Activated CD4-positive, alpha-beta T cell treated with anti-CD3 and anti-CD28 coated beads, Interleukin-10, Interleukin-2, amounts not matched to agents 100 ng/mL and 50 ng/mL, durations not matched to agents 16 hours and 8 hours (primary cell): ENCODE results near the gene HCN1.

Experiments
- DNase-seq: peaks from one replicate; pipeline ENCODE4 v3.0.0-alpha.2; 2020

HCN1 gene

GRCh38 chr5:45281081-45281480, 415.1 kb downstream of the HCN1 start:
- no peak for DNase-seq

DNA sequence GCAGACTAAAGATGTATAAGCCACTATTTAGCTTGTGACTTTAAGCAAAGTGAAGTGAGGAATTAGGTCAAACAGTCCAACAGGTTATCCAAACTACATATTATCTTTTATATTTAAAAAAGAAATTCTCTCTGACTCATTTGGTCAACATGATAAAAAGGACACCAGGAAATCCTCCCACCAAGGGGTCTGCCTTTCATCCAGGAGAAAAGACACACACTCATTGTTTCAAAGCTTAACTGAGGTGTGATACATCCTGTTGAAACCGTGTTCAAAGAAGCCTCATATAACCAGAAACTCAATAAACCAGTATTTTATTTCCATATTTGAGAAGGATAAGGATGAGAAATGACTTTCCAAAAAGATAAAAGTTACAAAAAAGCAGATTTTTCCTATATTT, 417.1 kb downstream of the HCN1 start:
- no peak for DNase-seq

GRCh38 chr5:45277860-45278259, 418.3 kb downstream of the HCN1 start:
- no peak for DNase-seq

DNA sequence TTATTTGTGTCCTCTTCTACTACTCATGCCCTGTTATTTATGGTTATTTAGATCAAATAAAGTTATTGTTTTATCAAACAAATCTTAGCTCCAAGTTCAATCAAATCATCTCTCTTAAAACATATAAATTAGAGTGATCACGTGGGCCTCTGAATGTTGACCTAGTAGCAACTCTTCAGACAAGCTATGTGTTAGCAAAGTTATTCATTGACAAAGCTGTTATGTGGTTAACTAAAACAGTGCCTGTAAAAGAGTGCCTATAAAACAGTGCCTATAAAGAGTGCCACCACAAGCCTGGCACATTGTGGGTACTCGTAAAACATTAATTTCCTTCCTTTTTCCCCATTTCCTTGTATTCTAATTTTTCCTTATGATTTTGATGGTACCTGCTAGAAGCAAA, 421.9 kb downstream of the HCN1 start:
- no peak for DNase-seq

DNA sequence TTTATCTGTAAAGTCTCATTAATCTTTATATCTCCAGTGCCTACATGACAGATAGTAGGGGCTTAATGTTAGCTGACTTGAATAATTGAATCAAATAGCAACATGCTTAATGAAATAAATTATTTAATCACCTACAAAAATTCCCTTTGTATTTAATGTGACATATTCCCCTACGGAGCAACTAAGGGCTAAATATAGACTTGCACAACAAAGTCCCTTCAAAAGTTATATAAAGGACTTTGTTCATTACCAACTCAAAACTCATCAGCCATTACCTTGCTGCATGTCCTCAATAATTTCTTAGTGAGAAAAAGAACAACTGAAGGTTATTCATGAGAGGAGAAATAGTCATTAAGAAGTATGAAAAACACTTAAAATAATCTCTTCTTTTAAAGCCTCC, 424.6 kb downstream of the HCN1 start:
- DNase-seq = no peak

DNA sequence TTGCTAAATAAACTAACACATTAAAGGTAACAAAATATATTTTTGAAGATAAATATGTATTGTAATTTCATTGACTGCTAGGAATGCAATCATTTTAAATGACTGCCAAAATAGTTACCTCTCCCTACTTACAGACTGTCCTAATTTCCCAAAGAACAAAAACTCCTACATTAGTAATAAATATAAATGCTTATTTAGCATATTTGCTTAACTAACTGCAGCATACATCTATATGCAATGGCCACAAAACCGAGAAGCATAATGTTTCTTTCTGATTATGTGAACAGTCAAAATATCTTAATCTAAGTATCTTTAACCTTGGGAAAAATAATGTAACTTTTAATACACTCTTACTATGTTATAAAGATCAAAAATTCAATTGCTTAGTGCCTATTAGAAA, 431.7 kb downstream of the HCN1 start:
- no peak for DNase-seq

- no peak for DNase-seq
Observed at GRCh38 chr5:45262061-45262590, 434.1 kb downstream of the HCN1 start.

DNA sequence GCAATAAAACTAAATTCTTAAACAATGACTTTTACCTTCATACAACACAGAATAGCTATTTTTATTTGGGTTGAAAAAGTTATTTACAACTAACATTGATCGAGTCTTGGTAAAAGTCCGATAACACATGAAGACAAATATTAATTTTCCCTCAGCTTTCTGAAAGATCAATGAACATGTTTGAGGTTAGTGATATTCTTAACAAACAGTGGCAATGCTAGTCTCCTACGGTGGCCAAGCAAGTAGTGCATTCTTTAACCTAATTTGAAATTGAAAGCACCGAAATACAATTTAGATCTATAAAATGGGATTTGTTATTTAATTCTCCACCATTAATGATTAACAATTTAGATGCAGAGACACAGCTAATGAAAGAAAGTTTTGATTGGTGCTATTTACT, 435.1 kb downstream of the HCN1 start:
- DNase-seq = no peak

DNA sequence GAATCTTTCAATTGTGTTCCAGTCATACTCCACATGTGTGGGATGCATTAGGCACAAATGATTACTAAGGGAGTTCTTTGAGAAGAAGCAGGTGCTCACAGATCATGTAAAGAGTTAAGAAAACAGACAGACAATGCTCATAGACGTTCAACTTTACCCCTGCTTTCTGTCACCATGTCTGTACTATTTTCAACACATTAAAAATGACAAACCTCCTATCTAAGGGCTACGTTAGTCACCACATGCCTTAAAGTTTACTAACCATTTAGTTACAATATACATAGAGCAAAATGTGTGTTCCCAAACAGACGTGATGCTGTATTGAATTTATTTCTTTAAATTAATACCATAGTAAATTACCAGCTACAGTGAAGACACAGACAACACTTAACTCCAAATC, 435.9 kb downstream of the HCN1 start:
- DNase-seq = no peak

DNA sequence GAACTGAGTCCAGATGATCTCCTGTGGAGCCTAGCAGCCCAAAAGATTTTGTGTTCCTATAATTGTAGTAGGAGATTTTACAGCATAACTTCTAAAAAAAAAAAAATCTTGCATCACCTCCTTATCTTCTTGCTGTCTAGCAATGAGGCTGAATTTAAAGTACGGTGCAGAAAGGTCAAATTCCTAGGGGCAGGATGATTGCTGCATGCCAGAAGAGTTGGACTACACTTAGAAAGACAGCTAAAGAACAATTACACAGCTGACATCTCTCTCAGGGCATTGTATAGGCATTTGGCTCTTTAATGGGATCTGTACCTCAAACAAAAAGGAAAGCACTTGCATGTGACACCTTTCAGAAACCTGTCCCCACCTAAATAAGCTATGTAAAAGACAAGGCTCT, 443.2 kb downstream of the HCN1 start:
- DNase-seq = no peak

DNA sequence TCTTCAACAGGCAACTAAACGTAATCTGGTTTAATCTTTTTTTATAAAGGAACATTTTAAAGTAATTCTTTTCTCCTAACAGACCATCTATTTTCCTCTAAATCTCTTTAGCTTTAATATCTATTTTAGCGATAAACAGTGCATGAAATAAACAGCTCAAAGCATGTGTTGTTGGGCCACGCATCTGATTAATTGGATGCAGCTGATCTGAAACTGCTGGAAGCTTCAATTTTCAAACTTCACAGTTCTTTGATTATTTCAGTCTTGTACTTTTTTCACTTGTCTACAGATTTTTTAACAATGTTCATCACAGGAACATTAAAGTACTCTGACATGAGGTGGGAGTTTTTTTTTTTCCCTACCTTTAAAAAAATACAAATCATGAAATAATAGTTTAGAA, 443.6 kb downstream of the HCN1 start:
- no peak for DNase-seq

DNA sequence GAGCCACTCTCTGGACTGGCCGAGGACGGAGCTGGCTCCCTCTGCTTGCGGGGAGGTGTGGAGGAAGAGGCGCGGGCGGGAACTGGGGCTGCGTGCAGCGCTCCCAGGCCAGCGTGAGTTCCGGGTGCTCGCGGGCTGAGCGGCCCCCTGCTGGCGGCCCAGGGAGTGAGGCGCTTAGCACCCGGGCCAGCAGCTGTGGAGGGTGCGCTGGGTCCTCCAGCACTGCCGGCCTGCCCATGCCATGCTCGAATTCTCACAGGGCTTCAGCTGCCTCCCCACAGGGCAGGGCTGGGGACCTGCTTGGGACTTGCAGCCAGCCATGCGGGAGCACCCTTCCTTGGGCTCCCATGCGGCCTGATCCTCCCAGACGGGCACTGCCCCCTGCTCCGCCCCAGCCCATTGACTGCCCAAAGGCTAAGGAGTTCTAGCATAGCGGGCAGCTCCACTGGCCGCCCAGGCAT, 470.6 kb downstream of the HCN1 start:
- no peak for DNase-seq

- DNase-seq = no peak
Observed at GRCh38 chr5:45205403-45205961, 490.7 kb downstream of the HCN1 start.
